COLO668 (cell line): ENCODE measurements around the gene ALCAM.

Experiments used
- DNase-seq: peaks from one replicate; lab custom pipeline; 2025; ENCODE audit not compliant: unreplicated experiment; lab: John Stamatoyannopoulos, UW

ALCAM gene

GRCh38 chr3:105470851-105471250 is 104.1 kb downstream of the ALCAM start:
- no peak for DNase-seq

GRCh38 chr3:105473521-105474223 is 107.0 kb downstream of the ALCAM start:
- DNase-seq, result no peak

- no peak for DNase-seq
Observed at GRCh38 chr3:105480768-105481167, 114.1 kb downstream of the ALCAM start.

GRCh38 chr3:105483476-105483875 is 116.8 kb downstream of the ALCAM start:
- DNase-seq, result no peak

- DNase-seq, result no peak
Observed at GRCh38 chr3:105490045-105490444, 123.3 kb downstream of the ALCAM start.

GRCh38 chr3:105493305-105493892 is 126.7 kb downstream of the ALCAM start:
- no peak for DNase-seq

- no peak for DNase-seq
Observed at GRCh38 chr3:105495021-105495420, 128.3 kb downstream of the ALCAM start.

GRCh38 chr3:105496343-105496742 is 129.6 kb downstream of the ALCAM start:
- no peak for DNase-seq

GRCh38 chr3:105497386-105497785 is 130.7 kb downstream of the ALCAM start:
- DNase-seq, result no peak

- DNase-seq, result no peak
Observed at GRCh38 chr3:105499961-105500360, 133.3 kb downstream of the ALCAM start.

- DNase-seq, result peak; percentile 14
Observed at GRCh38 chr3:105502333-105502732, 135.6 kb downstream of the ALCAM start.

- no peak for DNase-seq
Observed at GRCh38 chr3:105503191-105503593, 136.5 kb downstream of the ALCAM start.

- DNase-seq, result no peak
Observed at GRCh38 chr3:105504440-105504951, 137.8 kb downstream of the ALCAM start.

- DNase-seq, result no peak
Observed at GRCh38 chr3:105505170-105505569, 138.5 kb downstream of the ALCAM start.

GRCh38 chr3:105511031-105511430 is 144.3 kb downstream of the ALCAM start:
- no peak for DNase-seq

- DNase-seq, result no peak
Observed at GRCh38 chr3:105512061-105512460, 145.4 kb downstream of the ALCAM start.

GRCh38 chr3:105513042-105513441 is 146.3 kb downstream of the ALCAM start:
- DNase-seq, result no peak

- no peak for DNase-seq
Observed at GRCh38 chr3:105513886-105514285, 147.2 kb downstream of the ALCAM start.

- no peak for DNase-seq
Observed at GRCh38 chr3:105515372-105515771, 148.7 kb downstream of the ALCAM start.

- no peak for DNase-seq
Observed at GRCh38 chr3:105516972-105517371, 150.3 kb downstream of the ALCAM start.

GRCh38 chr3:105518203-105518602 is 151.5 kb downstream of the ALCAM start:
- DNase-seq, result no peak

- DNase-seq, result peak; percentile 3
Observed at GRCh38 chr3:105518806-105519418, 152.2 kb downstream of the ALCAM start.
